Uterus (tissue), 4 donors: ENCODE measurements around the gene P3R3URF. TPM values are rescaled to one million over a fixed set of nuclear protein-coding genes. Genes with fewer than 3 reads are reported as not detected.

Experiments
- DNase-seq, 2 donors: peaks; one replicate each; pipeline ENCODE4 v3.0.0-alpha.2; 2019 to 2020
- H3K27ac ChIP-seq, 2 donors: fragments of 200-600 bp; sonication (generic); 1 replicate in 1 of 2; 2 replicates in 1 of 2; pipeline ENCODE4 v1.5.1; 2016 to 2018
- H3K27me3 ChIP-seq, 2 donors: fragments of 200-600 bp; sonication (generic); one replicate each; pipeline ENCODE4 v1.5.1; 2018 to 2019; ENCODE audit warnings: control low read depth in 1 of 2
- H3K36me3 ChIP-seq, 2 donors: fragments of 200-600 bp; sonication (generic); one replicate each; pipeline ENCODE4 v1.5.1; 2019; ENCODE audit warnings: control low read depth in 1 of 2
- H3K4me1 ChIP-seq, 2 donors: fragments of 200-600 bp; sonication (generic); one replicate each; pipeline ENCODE4 v1.5.1; 2018 to 2019; ENCODE audit warnings: control low read depth in 1 of 2
- H3K4me3 ChIP-seq, 2 donors: fragments of 200-600 bp; sonication (generic); 1 replicate in 1 of 2; 2 replicates in 1 of 2; pipeline ENCODE4 v1.5.1; 2018 to 2019; ENCODE audit warnings: mild to moderate bottlenecking in 1 of 2
- H3K9me3 ChIP-seq, 2 donors: fragments of 200-600 bp; sonication (generic); one replicate each; pipeline ENCODE4 v1.5.1; 2019; ENCODE audit warnings: control low read depth in 1 of 2
- POLR2A ChIP-seq, 2 donors: fragments of 450-650 bp; IDR thresholded peaks; one replicate each; pipeline ENCODE4 v1.6.1; 2016; ENCODE audit warnings: antibody characterized with exemption in 2 of 2, mild to moderate bottlenecking in 1 of 2, moderate library complexity in 1 of 2
- intact Hi-C: fragments of 100-400 bp; cut with DNase I; formaldehyde crosslinking; loops from one replicate; pipeline ENCODE4 v1.15.1; 2023; ENCODE audit warnings: low total_unique reads
- total RNA-seq, 4 donors: library from RNA; depleted of rRNA in 3 of 4; stranded (reverse); fragments of >200 nt in 3 of 4; gene quantifications; one replicate each; pipeline versions ENCODE4 v1.1.0 to v1.2.4, GENCODE V29; 2014 to 2023
- TF ChIP-seq, protein P1 (sequence below), 4 experiments: fragments of 200-600 bp in 2 of 4; fragments of 450-650 bp in 2 of 4; sonication (generic) in 2 of 4; IDR thresholded peaks; one replicate each; pipeline ENCODE4 v1.5.1; 2016 to 2019; ENCODE audit warnings: antibody characterized with exemption in 4 of 4, mild to moderate bottlenecking in 2 of 4, moderate library complexity in 1 of 4
- donor health status: DM: yes; HTN: yes; CAD: no.

P3R3URF gene
- total RNA-seq, 4 donors from 2014 or later, result not detected

DNA sequence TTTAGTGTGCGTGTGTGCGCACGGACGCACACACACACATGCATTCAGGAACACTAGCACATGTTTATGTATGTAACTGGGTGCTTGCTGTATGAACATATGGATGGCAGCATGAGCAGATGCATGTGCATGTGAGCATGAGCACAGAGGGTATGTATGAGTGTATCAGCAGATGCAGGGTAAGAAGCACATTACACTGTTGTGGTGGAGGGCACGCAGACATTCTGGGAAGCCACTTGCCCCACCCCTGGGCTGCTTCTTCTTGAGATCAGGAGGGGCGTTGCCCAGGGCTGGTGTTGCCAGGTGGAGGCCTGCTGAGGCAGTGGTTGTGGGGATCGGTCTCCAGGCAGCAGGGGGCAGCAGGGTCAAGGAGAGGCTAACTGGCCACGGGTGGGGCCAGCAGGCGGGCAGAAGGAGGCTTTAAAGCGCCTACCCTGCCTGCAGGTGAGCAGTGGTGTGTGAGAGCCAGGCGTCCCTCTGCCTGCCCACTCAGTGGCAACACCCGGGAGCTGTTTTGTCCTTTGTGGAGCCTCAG, 3.9 kb upstream of the P3R3URF start:
- H3K36me3 ChIP-seq, result no peaks in the 10 kb centered on the region
- DNase-seq, result no peak
- no peaks in the 10 kb centered on the region for H3K4me1 ChIP-seq
- H3K4me3 ChIP-seq, result no peak overlapping the region
- no peaks in the 10 kb centered on the region for H3K27me3 ChIP-seq
- no peaks in the 10 kb centered on the region for H3K9me3 ChIP-seq
- intact Hi-C loops, result no loop called here
- no peak for TF ChIP-seq POLR2A (IDR thresholded peaks at IDR 0.05)
- TF ChIP-seq, protein P1, sequence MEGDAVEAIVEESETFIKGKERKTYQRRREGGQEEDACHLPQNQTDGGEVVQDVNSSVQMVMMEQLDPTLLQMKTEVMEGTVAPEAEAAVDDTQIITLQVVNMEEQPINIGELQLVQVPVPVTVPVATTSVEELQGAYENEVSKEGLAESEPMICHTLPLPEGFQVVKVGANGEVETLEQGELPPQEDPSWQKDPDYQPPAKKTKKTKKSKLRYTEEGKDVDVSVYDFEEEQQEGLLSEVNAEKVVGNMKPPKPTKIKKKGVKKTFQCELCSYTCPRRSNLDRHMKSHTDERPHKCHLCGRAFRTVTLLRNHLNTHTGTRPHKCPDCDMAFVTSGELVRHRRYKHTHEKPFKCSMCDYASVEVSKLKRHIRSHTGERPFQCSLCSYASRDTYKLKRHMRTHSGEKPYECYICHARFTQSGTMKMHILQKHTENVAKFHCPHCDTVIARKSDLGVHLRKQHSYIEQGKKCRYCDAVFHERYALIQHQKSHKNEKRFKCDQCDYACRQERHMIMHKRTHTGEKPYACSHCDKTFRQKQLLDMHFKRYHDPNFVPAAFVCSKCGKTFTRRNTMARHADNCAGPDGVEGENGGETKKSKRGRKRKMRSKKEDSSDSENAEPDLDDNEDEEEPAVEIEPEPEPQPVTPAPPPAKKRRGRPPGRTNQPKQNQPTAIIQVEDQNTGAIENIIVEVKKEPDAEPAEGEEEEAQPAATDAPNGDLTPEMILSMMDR (IDR thresholded peaks at IDR 0.05), result peak in 1 of 4 experiments; percentile 21
- peak overlapping the region in 1 of 2 donors; percentile 58 for H3K27ac ChIP-seq

DNA sequence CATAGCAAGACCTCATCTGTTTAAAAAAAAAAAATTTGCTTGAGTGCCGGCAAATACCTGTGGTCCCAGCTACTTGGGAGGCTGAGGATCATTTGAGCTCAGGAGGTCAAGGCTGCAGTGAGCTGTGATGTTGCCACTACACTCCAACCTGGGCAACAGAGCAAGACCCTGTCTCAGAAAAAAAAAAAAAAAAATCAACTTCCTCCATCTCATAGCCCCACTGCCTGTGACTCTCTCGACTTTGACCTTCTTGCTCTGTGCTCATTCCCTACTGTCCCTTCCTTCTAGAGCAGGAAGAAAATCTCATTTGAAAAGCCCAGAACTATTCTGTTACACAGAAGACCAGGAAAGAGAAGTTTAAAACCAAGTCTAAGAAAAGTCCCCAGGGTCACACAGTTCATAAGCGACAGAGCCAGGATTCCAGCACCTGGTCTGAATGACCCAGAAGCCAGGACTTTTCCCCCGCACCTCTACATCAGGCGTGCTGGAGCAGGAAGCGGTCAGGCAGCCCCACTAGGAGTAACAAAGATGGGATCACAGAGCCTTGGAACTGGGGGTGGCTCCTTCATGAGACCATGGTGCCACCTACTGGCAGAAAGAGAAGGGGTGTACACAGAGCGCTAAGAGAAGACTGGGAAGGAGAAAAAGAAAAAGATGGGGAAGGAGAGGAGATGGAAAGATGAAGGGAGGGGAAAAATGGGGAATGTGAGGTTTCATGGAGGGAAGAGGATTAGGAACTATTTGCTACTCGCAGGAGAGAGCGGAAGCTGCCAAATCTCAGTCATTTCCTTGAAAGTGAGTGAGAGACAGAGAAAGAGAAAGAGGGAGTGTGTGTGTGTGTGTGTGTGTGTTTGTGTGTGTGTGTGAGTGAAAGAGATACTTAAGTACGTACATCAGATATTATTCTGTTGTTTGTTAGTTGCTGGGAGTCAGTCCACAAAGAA, 3.1 kb upstream of the P3R3URF start:
- Histone ChIP-seq H3K27me3 (no peaks in the 10 kb centered on the region), H3K4me1 (no peaks in the 10 kb centered on the region), H3K9me3 (no peaks in the 10 kb centered on the region), H3K36me3 (no peaks in the 10 kb centered on the region), H3K4me3 (no peak overlapping the region), H3K27ac (peak overlapping the region; percentile 19 to 31)
- peak; percentile 75 to 87 for DNase-seq
- intact Hi-C loops, result loop anchor here (2.0 to 10.0 kb wide), 2 partner anchors 143 to 625 kb away; partner anchors contain the start of gene AKR1A1
- TF ChIP-seq, protein P1 (IDR thresholded peaks at IDR 0.05), result peak; percentile 85 to 96 (median 92)
- no peak for TF ChIP-seq POLR2A (IDR thresholded peaks at IDR 0.05)

DNA sequence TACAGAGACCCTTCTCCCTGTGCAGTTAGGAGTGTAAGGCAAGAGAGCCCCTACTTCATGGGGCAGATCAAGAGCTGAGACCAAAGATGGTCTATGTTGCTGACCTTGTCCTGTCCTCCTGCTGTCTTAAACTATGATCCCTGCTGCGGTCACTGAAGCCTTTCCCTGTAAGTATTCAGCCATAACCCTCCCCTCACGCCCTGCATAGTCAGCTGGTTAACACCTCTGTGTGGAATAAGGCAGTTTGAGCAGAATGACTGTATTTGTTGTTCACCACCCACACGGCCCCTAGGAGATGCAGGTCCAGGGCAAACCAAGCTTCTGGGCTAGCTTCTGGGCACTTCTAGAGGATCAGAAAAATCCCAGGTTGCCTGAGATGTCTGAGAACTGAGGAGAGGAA, 1.0 kb downstream of the P3R3URF start:
- no peak for DNase-seq
- no peaks in the 10 kb centered on the region for H3K9me3 ChIP-seq
- H3K4me1 ChIP-seq, result no peaks in the 10 kb centered on the region
- intact Hi-C loops, result loop anchor here (10.0 kb wide), 1 partner anchor 620 kb away; the partner anchor contains the start of gene AKR1A1
- H3K4me3 ChIP-seq, result no peak overlapping the region
- TF ChIP-seq, protein P1 (IDR thresholded peaks at IDR 0.05), result no peak
- no peak for TF ChIP-seq POLR2A (IDR thresholded peaks at IDR 0.05)
- no peaks in the 10 kb centered on the region for H3K36me3 ChIP-seq
- H3K27ac ChIP-seq, result peak overlapping the region; percentile 50 to 65
- no peaks in the 10 kb centered on the region for H3K27me3 ChIP-seq

DNA sequence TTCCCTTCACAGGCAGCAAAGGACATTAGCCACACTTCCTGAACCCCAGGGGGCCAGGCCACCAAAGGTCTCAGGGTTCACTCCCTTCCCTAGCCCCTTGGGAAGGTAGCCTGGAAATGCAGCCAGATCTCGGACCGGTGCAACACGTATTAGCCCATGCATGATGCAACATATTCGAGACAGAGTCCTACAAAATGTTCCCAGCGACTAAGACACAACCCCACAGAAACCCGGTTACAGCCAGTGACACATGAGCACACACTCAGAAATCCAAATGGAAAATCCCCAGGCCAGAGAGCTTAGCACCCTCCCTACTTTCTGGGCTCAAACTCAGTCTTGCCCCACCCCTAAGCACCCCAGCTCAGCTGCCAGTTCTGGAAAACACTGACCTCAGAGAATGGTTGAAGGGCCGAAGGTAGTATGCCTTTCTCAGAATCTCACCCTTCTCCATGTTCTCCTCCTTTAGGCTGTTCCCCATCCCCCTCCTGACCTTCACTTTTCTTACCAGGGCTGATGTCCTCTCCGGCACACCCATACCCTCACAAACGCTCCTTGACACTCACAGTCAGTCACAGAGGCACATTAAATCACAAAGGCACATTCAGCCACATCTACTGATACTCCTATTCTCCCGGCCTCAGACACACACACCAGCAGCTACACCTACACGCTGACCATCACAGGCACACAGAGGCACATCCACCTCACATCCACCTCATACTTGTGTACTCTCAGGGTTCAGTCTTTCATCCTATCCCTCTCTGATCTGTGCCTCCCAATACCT, 1.6 kb downstream of the P3R3URF start, which contains the start of gene TSPAN1:
TSS of gene TSPAN1 (plus strand) at position 640 of the 784 bp plus-strand sequence. CDS start 6,021 bp downstream, outside the sequence.
- H3K27me3 ChIP-seq, result no peaks in the 10 kb centered on the region
- intact Hi-C loops, result loop anchor here (10.0 kb wide), 1 partner anchor 620 kb away; the partner anchor contains the start of gene AKR1A1
- H3K9me3 ChIP-seq, result no peaks in the 10 kb centered on the region
- H3K36me3 ChIP-seq, result no peaks in the 10 kb centered on the region
- peak in 1 of 2 donors; percentile 30 for DNase-seq
- no peak within 1 kb of the TSS for H3K4me3 ChIP-seq
- peak within 1 kb of the TSS; percentile 50 to 65 for H3K27ac ChIP-seq
- no peaks in the 10 kb centered on the region for H3K4me1 ChIP-seq
- TF ChIP-seq, protein P1 (IDR thresholded peaks at IDR 0.05), result no peak
- TF ChIP-seq POLR2A (IDR thresholded peaks at IDR 0.05), result no peak
